Stimulated activated CD8-positive, alpha-beta memory T cell treated with anti-CD3 and anti-CD28 coated beads, Interleukin-15, amount 100 ng/mL, for 1 hour (primary cell): ENCODE measurements around the gene RASAL1.
"Not testable (repeated sequence)": the region's sequence is repeated elsewhere in the genome, so short reads cannot be mapped to it uniquely, and the experiment has no call there.

Experiments used
- DNase-seq: peaks from one replicate; pipeline ENCODE4 v3.0.0-alpha.2; 2020; ENCODE audit warnings: low read depth

Gene RASAL1

GRCh38 chr12:113161415-113162016 lies 26.0 kb upstream of the RASAL1 start:
- no peak for DNase-seq

- DNase-seq = no peak
Observed at GRCh38 chr12:113159937-113160336, 24.4 kb upstream of the RASAL1 start.

GRCh38 chr12:113158439-113159203 lies 23.1 kb upstream of the RASAL1 start:
- no peak for DNase-seq

GRCh38 chr12:113157218-113157859 lies 21.8 kb upstream of the RASAL1 start:
- no peak for DNase-seq

- no peak for DNase-seq
Observed at GRCh38 chr12:113155646-113156045, 20.1 kb upstream of the RASAL1 start.

GRCh38 chr12:113155060-113155459 lies 19.5 kb upstream of the RASAL1 start:
- DNase-seq = no peak

GRCh38 chr12:113154351-113154973 lies 18.9 kb upstream of the RASAL1 start:
- no peak for DNase-seq

GRCh38 chr12:113152835-113153814 lies 17.6 kb upstream of the RASAL1 start:
- DNase-seq = no peak

GRCh38 chr12:113152196-113152834 lies 16.8 kb upstream of the RASAL1 start:
- no peak for DNase-seq

GRCh38 chr12:113151655-113152054 lies 16.1 kb upstream of the RASAL1 start:
- no peak for DNase-seq

- no peak for DNase-seq
Observed at GRCh38 chr12:113149361-113150150, 14.0 kb upstream of the RASAL1 start, which contains the start of gene CFAP73. TSS of gene CFAP73 (plus strand) at chr12:113149724. CDS start at chr12:113149858, 134 bp downstream.

- DNase-seq = no peak
Observed at GRCh38 chr12:113146999-113147398, 11.4 kb upstream of the RASAL1 start.

- DNase-seq = no peak
Observed at GRCh38 chr12:113145720-113146551, 10.4 kb upstream of the RASAL1 start.

GRCh38 chr12:113144806-113145205 lies 9.2 kb upstream of the RASAL1 start:
- DNase-seq = no peak

- no peak for DNase-seq
Observed at GRCh38 chr12:113143959-113144358, 8.4 kb upstream of the RASAL1 start.

- DNase-seq = no peak
Observed at GRCh38 chr12:113142886-113143332, 7.3 kb upstream of the RASAL1 start.

- DNase-seq = no peak
Observed at GRCh38 chr12:113142173-113142885, 6.8 kb upstream of the RASAL1 start.

GRCh38 chr12:113141716-113142115 lies 6.2 kb upstream of the RASAL1 start:
- not testable (repeated sequence) for DNase-seq
